H9 (cell line): ENCODE results near the gene ZNF180. TPM values are rescaled to one million over a fixed set of nuclear protein-coding genes. Genes with fewer than 3 reads are reported as not detected.

Source experiments
- DNase-seq: peaks from one replicate; pipeline ENCODE4 v3.0.0-alpha.2; 2017
- H2AFZ ChIP-seq: one replicate; pipeline ENCODE4 v1.6.1; 2013; ENCODE audit warnings: mild to moderate bottlenecking, low read length, control low read depth, moderate library complexity
- H2AK5ac ChIP-seq: 2 replicates; pipeline ENCODE4 v1.6.1; 2013; ENCODE audit warnings: low read length, control low read depth, mixed read lengths; ENCODE audit not compliant: insufficient read length
- H2BK120ac ChIP-seq: one replicate; pipeline ENCODE4 v1.6.1; 2013; ENCODE audit warnings: low read depth, mild to moderate bottlenecking, low read length, control low read depth, inconsistent platforms; ENCODE audit not compliant: poor library complexity, severe bottlenecking
- H2BK12ac ChIP-seq: 2 replicates; pipeline ENCODE4 v1.6.1; 2013; ENCODE audit warnings: low read length, control low read depth, mixed read lengths, low read depth; ENCODE audit not compliant: insufficient read length
- H2BK15ac ChIP-seq: 2 replicates; pipeline ENCODE4 v1.6.1; 2013; ENCODE audit warnings: low read depth, low read length, control low read depth
- H2BK20ac ChIP-seq: one replicate; pipeline ENCODE4 v1.6.1; 2013; ENCODE audit warnings: low read depth, mild to moderate bottlenecking, low read length, control low read depth, inconsistent platforms; ENCODE audit not compliant: poor library complexity, severe bottlenecking
- H2BK5ac ChIP-seq: 2 replicates; pipeline ENCODE4 v1.6.1; 2013; ENCODE audit warnings: low read length, control low read depth, mixed read lengths; ENCODE audit not compliant: insufficient read length
- H3K14ac ChIP-seq: 2 replicates; pipeline ENCODE4 v1.6.1; 2013; ENCODE audit warnings: low read length, control low read depth; ENCODE audit not compliant: insufficient read depth
- H3K18ac ChIP-seq: 2 replicates; pipeline ENCODE4 v1.6.1; 2013; ENCODE audit warnings: low read depth, mild to moderate bottlenecking, mixed read lengths, low read length, control low read depth; ENCODE audit not compliant: insufficient read length
- H3K23ac ChIP-seq: 2 replicates; pipeline ENCODE4 v1.6.1; 2013; ENCODE audit warnings: low read length, control low read depth, mixed read lengths, low read depth; ENCODE audit not compliant: insufficient read length
- H3K23me2 ChIP-seq: 2 replicates; pipeline ENCODE4 v1.6.1; 2013; ENCODE audit warnings: low read depth, mild to moderate bottlenecking, mixed read lengths, low read length, control low read depth; ENCODE audit not compliant: insufficient read length, poor library complexity, severe bottlenecking
- H3K27ac ChIP-seq: 2 replicates; pipeline ENCODE4 v1.5.1; 2013; ENCODE audit warnings: low read length, control low read depth, mixed read lengths, low read depth; ENCODE audit not compliant: insufficient read length
- H3K27me3 ChIP-seq: 2 replicates; pipeline ENCODE4 v1.6.1; 2013; ENCODE audit warnings: low read length, control low read depth, inconsistent platforms; ENCODE audit not compliant: insufficient read depth
- H3K4ac ChIP-seq: 2 replicates; pipeline ENCODE4 v1.6.1; 2013; ENCODE audit warnings: low read depth, mild to moderate bottlenecking, control low read depth, inconsistent platforms, low read length, moderate library complexity
- H3K4me1 ChIP-seq: 2 replicates; pipeline ENCODE4 v1.6.1; 2013; ENCODE audit warnings: low read length, control low read depth, inconsistent platforms; ENCODE audit not compliant: insufficient read depth
- H3K4me2 ChIP-seq: 2 replicates; pipeline ENCODE4 v1.6.1; 2013; ENCODE audit warnings: low read length, control low read depth, mixed read lengths; ENCODE audit not compliant: insufficient read length, insufficient read depth
- H3K56ac ChIP-seq: 2 replicates; pipeline ENCODE4 v1.6.1; 2013; ENCODE audit warnings: low read depth, mild to moderate bottlenecking, mixed read lengths, low read length, control low read depth; ENCODE audit not compliant: insufficient read length
- H3K79me1 ChIP-seq: 2 replicates; pipeline ENCODE4 v1.6.1; 2013; ENCODE audit warnings: low read depth, mild to moderate bottlenecking, moderate library complexity, low read length, control low read depth, inconsistent platforms; ENCODE audit not compliant: insufficient read depth, poor library complexity, severe bottlenecking
- H3K79me2 ChIP-seq: 2 replicates; pipeline ENCODE4 v1.6.1; 2013; ENCODE audit warnings: low read length, control low read depth, inconsistent platforms; ENCODE audit not compliant: insufficient read depth
- H3K9ac ChIP-seq: 2 replicates; pipeline ENCODE4 v1.6.1; 2013; ENCODE audit warnings: low read length, control low read depth, mixed read lengths; ENCODE audit not compliant: insufficient read length; ENCODE audit errors: extremely low read depth
- H3K9me3 ChIP-seq: one replicate; pipeline ENCODE4 v1.6.1; 2013; ENCODE audit warnings: low read depth, low read length, inconsistent platforms; ENCODE audit not compliant: control insufficient read depth
- H3T11ph ChIP-seq: one replicate; pipeline ENCODE4 v1.6.1; 2013; ENCODE audit warnings: mild to moderate bottlenecking, low read length, control low read depth, inconsistent platforms
- H4K20me1 ChIP-seq: one replicate; pipeline ENCODE4 v1.6.1; 2013; ENCODE audit not compliant: control insufficient read depth, insufficient read length, insufficient read depth
- H4K5ac ChIP-seq: 2 replicates; pipeline ENCODE4 v1.6.1; 2013; ENCODE audit warnings: low read depth, mild to moderate bottlenecking, mixed read lengths, low read length, control low read depth; ENCODE audit not compliant: insufficient read length
- H4K8ac ChIP-seq: replicated peaks from 2 replicates; pipeline ENCODE4 v1.6.1; 2013; ENCODE audit warnings: low read length, control low read depth, mixed read lengths, low read depth; ENCODE audit not compliant: insufficient read length
- H4K91ac ChIP-seq: 2 replicates; pipeline ENCODE4 v1.6.1; 2013; ENCODE audit warnings: low read depth, mild to moderate bottlenecking, moderate library complexity, mixed read lengths, low read length, control low read depth; ENCODE audit not compliant: insufficient read length
- H3K27ac Mint-ChIP-seq, 3 experiments: 2 replicates in 2 of 3; 3 replicates in 1 of 3; pipeline ENCODE4 v1.8.0; 2020 to 2021; ENCODE audit warnings: mixed read lengths in 3 of 3, mild to moderate bottlenecking in 1 of 3, moderate library complexity in 1 of 3
- H3K27me3 Mint-ChIP-seq: 2 replicates; pipeline ENCODE4 v1.8.0; 2021; ENCODE audit warnings: low read depth, mild to moderate bottlenecking, moderate library complexity, mixed read lengths
- H3K36me3 Mint-ChIP-seq, 3 experiments: 2 replicates in 2 of 3; 3 replicates in 1 of 3; pipeline ENCODE4 v1.8.0; 2020 to 2021; ENCODE audit warnings: low read depth in 3 of 3, mixed read lengths in 3 of 3; ENCODE audit not compliant: insufficient read depth in 1 of 3
- H3K4me1 Mint-ChIP-seq, 2 experiments: 2 replicates each; pipeline ENCODE4 v1.8.0; 2020; ENCODE audit warnings: mixed read lengths in 2 of 2
- H3K4me3 Mint-ChIP-seq, 2 experiments: 2 replicates in 1 of 2; 3 replicates in 1 of 2; pipeline ENCODE4 v1.8.0; 2020 to 2021; ENCODE audit warnings: mild to moderate bottlenecking in 2 of 2, mixed read lengths in 2 of 2, moderate library complexity in 1 of 2
- H3K9me3 Mint-ChIP-seq, 2 experiments: 2 replicates in 1 of 2; 3 replicates in 1 of 2; pipeline ENCODE4 v1.8.0; 2020; ENCODE audit warnings: mild to moderate bottlenecking in 2 of 2, mixed read lengths in 2 of 2, moderate library complexity in 1 of 2
- WGBS: extraction: QIAGEN DNeasy Blood & Tissue Kit; methylation state at CpG from one replicate; pipeline ENCODE4 v1.1.7; 2013; ENCODE audit warnings: missing lambda C conversion rate, low lambda C conversion rate, mixed read lengths; ENCODE audit not compliant: insufficient read length; ENCODE audit errors: extremely low coverage; 5-methylcytosine and 5-hydroxymethylcytosine counted together
- total RNA-seq: library from RNA; stranded (reverse); gene quantifications from 2 replicates; pipeline ENCODE4 v1.2.1, GENCODE V29; 2021
- TF ChIP-seq, protein P1 (sequence below): fragments of 200-600 bp; sonication (generic); conservative IDR thresholded peaks from 3 replicates; pipeline ENCODE4 v1.8.0; 2021; ENCODE audit warnings: antibody characterized with exemption, mild to moderate bottlenecking

Gene ZNF180
- total RNA-seq, 1 experiment from 2014 or later, result 13.6 TPM

DNA sequence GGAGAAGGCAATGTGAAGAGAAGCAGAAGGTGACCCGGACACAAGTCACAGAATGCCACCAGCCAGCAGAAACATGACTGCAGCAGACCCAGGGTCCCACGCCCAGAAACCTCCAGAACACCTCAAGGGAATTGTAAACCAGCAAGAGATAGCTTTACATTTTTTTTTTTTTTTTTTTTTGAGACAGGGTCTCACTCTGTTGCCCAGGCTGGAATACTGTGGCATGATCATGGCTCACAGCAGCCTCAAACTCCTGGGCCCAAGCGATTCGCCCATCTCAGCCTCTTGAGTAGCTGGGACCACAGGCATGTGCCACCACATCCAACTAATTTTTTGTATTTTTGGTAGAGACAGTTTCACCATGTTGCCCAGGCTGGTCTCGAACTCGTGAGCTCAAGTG, 39.7 kb upstream of the ZNF180 start:
- no peaks in the 10 kb centered on the region for H3K79me2 ChIP-seq
- H3K27ac ChIP-seq, result no peak overlapping the region
- no peak overlapping the region for H3K4ac ChIP-seq
- H3K36me3 Mint-ChIP-seq, result no peaks in the 10 kb centered on the region; a peak in 2 of 7 replicates
- no peak overlapping the region for H2BK5ac ChIP-seq
- no peak overlapping the region for H2BK20ac ChIP-seq
- WGBS, result no CpG with 5 or more reads among the region's 6 CpGs
- no peak overlapping the region for H2BK120ac ChIP-seq
- H4K20me1 ChIP-seq, result no peaks in the 10 kb centered on the region
- no peak overlapping the region for H3K4me2 ChIP-seq
- no peaks in the 10 kb centered on the region for H3K4me1 ChIP-seq
- no peak overlapping the region for H3K23ac ChIP-seq
- H4K5ac ChIP-seq, result no peak overlapping the region
- no peak overlapping the region for H3K9ac ChIP-seq
- no peaks in the 10 kb centered on the region; the same call in 1 of the 2 replicates for H3K27me3 ChIP-seq
- H3T11ph ChIP-seq, result no peak overlapping the region
- H3K4me3 Mint-ChIP-seq, result no peak overlapping the region
- H2BK15ac ChIP-seq, result no peak overlapping the region
- no peak overlapping the region for H4K8ac ChIP-seq
- no peak overlapping the region for H3K14ac ChIP-seq
- no peak overlapping the region for H3K56ac ChIP-seq
- H3K79me1 ChIP-seq, result no peaks in the 10 kb centered on the region
- no peaks in the 10 kb centered on the region for H3K4me1 Mint-ChIP-seq
- peaks cover 73% of the 10 kb centered on the region for H3K27me3 Mint-ChIP-seq
- no peak overlapping the region for H3K27ac Mint-ChIP-seq
- no peak overlapping the region for H4K91ac ChIP-seq
- DNase-seq, result no peak
- no peak overlapping the region for H2AFZ ChIP-seq
- H3K9me3 ChIP-seq, result no peaks in the 10 kb centered on the region
- peaks cover 75 to 85% of the 10 kb centered on the region in 2 experiments for H3K9me3 Mint-ChIP-seq
- H2BK12ac ChIP-seq, result no peak overlapping the region
- no peak overlapping the region for H3K18ac ChIP-seq
- no peaks in the 10 kb centered on the region for H3K23me2 ChIP-seq
- TF ChIP-seq, protein P1, sequence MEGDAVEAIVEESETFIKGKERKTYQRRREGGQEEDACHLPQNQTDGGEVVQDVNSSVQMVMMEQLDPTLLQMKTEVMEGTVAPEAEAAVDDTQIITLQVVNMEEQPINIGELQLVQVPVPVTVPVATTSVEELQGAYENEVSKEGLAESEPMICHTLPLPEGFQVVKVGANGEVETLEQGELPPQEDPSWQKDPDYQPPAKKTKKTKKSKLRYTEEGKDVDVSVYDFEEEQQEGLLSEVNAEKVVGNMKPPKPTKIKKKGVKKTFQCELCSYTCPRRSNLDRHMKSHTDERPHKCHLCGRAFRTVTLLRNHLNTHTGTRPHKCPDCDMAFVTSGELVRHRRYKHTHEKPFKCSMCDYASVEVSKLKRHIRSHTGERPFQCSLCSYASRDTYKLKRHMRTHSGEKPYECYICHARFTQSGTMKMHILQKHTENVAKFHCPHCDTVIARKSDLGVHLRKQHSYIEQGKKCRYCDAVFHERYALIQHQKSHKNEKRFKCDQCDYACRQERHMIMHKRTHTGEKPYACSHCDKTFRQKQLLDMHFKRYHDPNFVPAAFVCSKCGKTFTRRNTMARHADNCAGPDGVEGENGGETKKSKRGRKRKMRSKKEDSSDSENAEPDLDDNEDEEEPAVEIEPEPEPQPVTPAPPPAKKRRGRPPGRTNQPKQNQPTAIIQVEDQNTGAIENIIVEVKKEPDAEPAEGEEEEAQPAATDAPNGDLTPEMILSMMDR, result no peak
- H2AK5ac ChIP-seq, result no peak overlapping the region
